GM18498 (cell line): ENCODE data around the gene GAK.

ENCODE experiments used
- ATAC-seq: cut with Tn5 transposase; IDR thresholded peaks from one replicate; pipeline ENCODE4 v1.9.1; 2021; ENCODE audit warnings: mild to moderate bottlenecking, moderate library complexity; ENCODE audit not compliant: unreplicated experiment

GAK gene

GRCh38 chr4:892780-893179, 39.3 kb downstream of the GAK start:
- ATAC-seq = no peak

- no peak for ATAC-seq
These were observed 40.4 kb downstream of the GAK start for GRCh38 chr4:891747-892146.

GRCh38 chr4:890036-890695, 42.0 kb downstream of the GAK start:
- no peak for ATAC-seq

GRCh38 chr4:889516-889915, 42.6 kb downstream of the GAK start:
- no peak for ATAC-seq

GRCh38 chr4:888029-888428, 44.1 kb downstream of the GAK start:
- ATAC-seq = no peak

- no peak for ATAC-seq
These were observed 44.9 kb downstream of the GAK start for GRCh38 chr4:887034-887763.

- no peak for ATAC-seq
These were observed 45.9 kb downstream of the GAK start for GRCh38 chr4:886244-886643.

GRCh38 chr4:885353-885752, 46.8 kb downstream of the GAK start:
- no peak for ATAC-seq

- ATAC-seq = no peak
These were observed 47.2 kb downstream of the GAK start for GRCh38 chr4:884896-885295.

GRCh38 chr4:884259-884658, 47.9 kb downstream of the GAK start:
- no peak for ATAC-seq

GRCh38 chr4:883377-884095, 48.6 kb downstream of the GAK start:
- no peak for ATAC-seq

GRCh38 chr4:882646-883045, 49.5 kb downstream of the GAK start:
- ATAC-seq = no peak

- ATAC-seq = no peak
These were observed 50.4 kb downstream of the GAK start for GRCh38 chr4:881709-882108.

GRCh38 chr4:880684-881405, 51.3 kb downstream of the GAK start:
- ATAC-seq = no peak

- no peak for ATAC-seq
These were observed 52.4 kb downstream of the GAK start for GRCh38 chr4:879729-880077.

- ATAC-seq = no peak
These were observed 53.1 kb downstream of the GAK start for GRCh38 chr4:878796-879728.

- ATAC-seq = no peak
These were observed 54.6 kb downstream of the GAK start for GRCh38 chr4:877502-877901.

- no peak for ATAC-seq
These were observed 55.3 kb downstream of the GAK start for GRCh38 chr4:876780-877179.

GRCh38 chr4:875818-876423, 56.2 kb downstream of the GAK start:
- no peak for ATAC-seq
